GM18520 (cell line): Measurements from ENCODE around the gene KRT73.

Source experiments
- ATAC-seq: cut with Tn5 transposase; IDR thresholded peaks from one replicate; pipeline ENCODE4 v1.9.1; 2021; ENCODE audit not compliant: unreplicated experiment

KRT73 gene

GRCh38 chr12:52618216-52618615 is at the start of gene KRT73:
KRT73 (minus strand) TSS chr12:52618559; CDS start chr12:52618524, 35 bp downstream.
- ATAC-seq, result no peak

- ATAC-seq, result no peak
Measured at GRCh38 chr12:52667931-52668330, 49.6 kb upstream of the KRT73 start.

GRCh38 chr12:52667509-52667908 is 49.1 kb upstream of the KRT73 start:
- ATAC-seq, result no peak

- ATAC-seq, result no peak
Measured at GRCh38 chr12:52666471-52666870, 48.1 kb upstream of the KRT73 start.

- ATAC-seq, result no peak
Measured at GRCh38 chr12:52663420-52663819, 45.1 kb upstream of the KRT73 start.

- ATAC-seq, result no peak
Measured at GRCh38 chr12:52662918-52663229, 44.5 kb upstream of the KRT73 start.

GRCh38 chr12:52662093-52662917 is 43.9 kb upstream of the KRT73 start:
- no peak for ATAC-seq

- no peak for ATAC-seq
Measured at GRCh38 chr12:52661668-52662067, 43.3 kb upstream of the KRT73 start.

GRCh38 chr12:52660934-52661499 is 42.7 kb upstream of the KRT73 start:
- ATAC-seq, result no peak

- no peak for ATAC-seq
Measured at GRCh38 chr12:52659951-52660350, 41.6 kb upstream of the KRT73 start.

GRCh38 chr12:52659395-52659794 is 41.0 kb upstream of the KRT73 start:
- ATAC-seq, result no peak

GRCh38 chr12:52658196-52658595 is 39.8 kb upstream of the KRT73 start:
- no peak for ATAC-seq

GRCh38 chr12:52657250-52657902 is 39.0 kb upstream of the KRT73 start:
- no peak for ATAC-seq

GRCh38 chr12:52656616-52657015 is 38.3 kb upstream of the KRT73 start:
- no peak for ATAC-seq

- no peak for ATAC-seq
Measured at GRCh38 chr12:52655720-52656124, 37.4 kb upstream of the KRT73 start.

GRCh38 chr12:52655251-52655650 is 36.9 kb upstream of the KRT73 start:
- ATAC-seq, result no peak

- ATAC-seq, result no peak
Measured at GRCh38 chr12:52651726-52652261, 33.4 kb upstream of the KRT73 start, which contains the start of gene KRT2. KRT2 (minus strand) TSS chr12:52652211; CDS start chr12:52652142, 69 bp downstream.

- no peak for ATAC-seq
Measured at GRCh38 chr12:52650520-52651081, 32.2 kb upstream of the KRT73 start.

- no peak for ATAC-seq
Measured at GRCh38 chr12:52649066-52649465, 30.7 kb upstream of the KRT73 start.

GRCh38 chr12:52648012-52648550 is 29.7 kb upstream of the KRT73 start:
- no peak for ATAC-seq

- ATAC-seq, result no peak
Measured at GRCh38 chr12:52647601-52648000, 29.2 kb upstream of the KRT73 start.
